Fibroblast of villous mesenchyme (primary cell): ENCODE data around the gene NFILZ. TPM values are rescaled to one million over a fixed set of nuclear protein-coding genes. Genes with fewer than 3 reads are reported as not detected.

Source experiments
- DNase-seq: peaks from one replicate; pipeline ENCODE4 v3.0.0-alpha.2; 2010; ENCODE audit warnings: low read depth
- H3K4me3 ChIP-seq: 2 replicates; pipeline ENCODE4 v1.5.1; 2011; ENCODE audit warnings: low read depth, mild to moderate bottlenecking, low read length
- CTCF ChIP-seq: IDR thresholded peaks from 2 replicates; pipeline ENCODE4 v1.5.1; 2012; ENCODE audit warnings: low read depth, mild to moderate bottlenecking, low read length; ENCODE audit not compliant: insufficient read depth
- total RNA-seq: library from RNA; depleted of rRNA; stranded (reverse); fragments of >200 nt; gene quantifications from 2 replicates; pipeline ENCODE4 v1.2.3, GENCODE V29; 2012

Gene NFILZ
- total RNA-seq, 1 donor = not detected

GRCh38 chr19:8655340-8655709 is 24.9 kb downstream of the NFILZ start:
- no peak for DNase-seq

GRCh38 chr19:8657869-8658268 is 27.4 kb downstream of the NFILZ start:
- no peak overlapping the region for H3K4me3 ChIP-seq
- no peak for DNase-seq
- no peak for TF ChIP-seq CTCF

More at GRCh38 chr19:8655340-8655709, 24.9 kb downstream of the NFILZ start:
- no peak overlapping the region for H3K4me3 ChIP-seq
- TF ChIP-seq CTCF = no peak

GRCh38 chr19:8659905-8660304 is 29.5 kb downstream of the NFILZ start:
- no peak for DNase-seq
- no peak overlapping the region for H3K4me3 ChIP-seq
- no peak for TF ChIP-seq CTCF

- H3K4me3 ChIP-seq = no peak overlapping the region
- no peak for DNase-seq
- no peak for TF ChIP-seq CTCF
Observed at GRCh38 chr19:8662263-8662662, 31.8 kb downstream of the NFILZ start.

- no peak for TF ChIP-seq CTCF
- DNase-seq = no peak
- no peak overlapping the region for H3K4me3 ChIP-seq
Observed at GRCh38 chr19:8663920-8664670, 33.7 kb downstream of the NFILZ start.

GRCh38 chr19:8664671-8665057 is 34.2 kb downstream of the NFILZ start:
- DNase-seq = no peak
- no peak for TF ChIP-seq CTCF
- H3K4me3 ChIP-seq = no peak overlapping the region
